HepG2 (cell line): ENCODE measurements around the gene ZFPM1. TPM values are rescaled to one million over a fixed set of nuclear protein-coding genes. Genes with fewer than 3 reads are reported as not detected.

Experiments used
- ATAC-seq: fragments of 200-7000 bp; cut with Tn5 transposase; 3 replicates; pipeline ENCODE4 v1.9.1; 2020; ENCODE audit warnings: mild to moderate bottlenecking, moderate library complexity
- BruUV-seq: library from RNA; stranded (reverse); fragments of 400-500 nt; replicated peaks from 2 replicates; lab custom pipeline; 2021; lab: Mats Ljungman, UMichigan
- CTCF ChIA-PET: fragments of 300-600 bp; formaldehyde crosslinking; extraction: SDS; loops from one replicate; lab custom pipeline; 2021; ENCODE audit warnings: low total read pairs, inconsistent platforms, low intra/inter-chr PET ratio; lab: Yijun Ruan, JAX
- POLR2A ChIA-PET: fragments of 350-600 bp; sonication (Branson Sonifier 250); formaldehyde crosslinking; loops from one replicate; lab custom pipeline; 2020; ENCODE audit warnings: antibody characterized with exemption, inconsistent platforms; lab: Yijun Ruan, JAX
- DNase-seq: peaks from one replicate; pipeline ENCODE4 v3.0.0-alpha.2; 2015; ENCODE audit warnings: low spot score
- FAIRE-seq: peaks from 3 replicates; lab custom pipeline; 2011; peaks lifted over from hg19 to GRCh38; lab: Jason Lieb, UNC
- H2AFZ ChIP-seq: one replicate; pipeline ENCODE4 v1.6.1; 2011; ENCODE audit warnings: low read length, inconsistent platforms
- H3K27ac ChIP-seq: fragments of 300-600 bp; 3 replicates; pipeline ENCODE4 v1.8.0; 2011; ENCODE audit warnings: mixed run types, mild to moderate bottlenecking, mixed read lengths, low read length, inconsistent platforms; ENCODE audit not compliant: insufficient read depth; ENCODE audit errors: extremely low read length
- H3K27me3 ChIP-seq, 2 experiments: fragments of 200-600 bp in 1 of 2; 2 replicates in 1 of 2; 3 replicates in 1 of 2; pipeline versions ENCODE4 v1.6.0 to v1.8.0; 2011; ENCODE audit warnings: low read length in 2 of 2, mild to moderate bottlenecking in 2 of 2, moderate library complexity in 2 of 2, inconsistent platforms in 1 of 2; ENCODE audit not compliant: insufficient read depth in 2 of 2, control insufficient read depth in 1 of 2
- H3K36me3 ChIP-seq, 2 experiments: fragments of 200-600 bp in 1 of 2; replicated peaks in 1 of 2; 2 replicates in 1 of 2; 3 replicates in 1 of 2; pipeline versions ENCODE4 v1.5.1 to v1.8.0; 2011; ENCODE audit warnings: low read length in 2 of 2, inconsistent platforms in 1 of 2; ENCODE audit not compliant: insufficient read depth in 2 of 2, control insufficient read depth in 1 of 2
- H3K4me1 ChIP-seq: 2 replicates; pipeline ENCODE4 v1.5.1; 2012; ENCODE audit warnings: low read length, inconsistent platforms; ENCODE audit not compliant: insufficient read depth
- H3K4me2 ChIP-seq: 2 replicates; pipeline ENCODE4 v1.6.0; 2011; ENCODE audit warnings: low read depth, low read length, inconsistent platforms
- H3K4me3 ChIP-seq, 3 experiments: fragments of 200-600 bp in 1 of 3; sonication (generic), shearing (Covaris generic) in 1 of 3; replicated peaks in 1 of 3; 2 replicates each; pipeline ENCODE4 v1.5.1; 2011 to 2016; ENCODE audit warnings: low read length in 3 of 3, inconsistent platforms in 2 of 3, low read depth in 2 of 3, mild to moderate bottlenecking in 2 of 3, control low read depth in 1 of 3, mixed read lengths in 1 of 3; ENCODE audit not compliant: insufficient read depth in 1 of 3
- H3K79me2 ChIP-seq: one replicate; pipeline ENCODE4 v1.6.1; 2011; ENCODE audit warnings: low read length, inconsistent platforms; ENCODE audit not compliant: insufficient read depth
- H3K9ac ChIP-seq: 2 replicates; pipeline ENCODE4 v1.6.0; 2011; ENCODE audit warnings: mild to moderate bottlenecking, low read depth, low read length, inconsistent platforms; ENCODE audit not compliant: insufficient read depth
- H3K9me3 ChIP-seq: 2 replicates; pipeline ENCODE4 v1.5.1; 2012; ENCODE audit warnings: mild to moderate bottlenecking, low read length
- H4K20me1 ChIP-seq: 2 replicates; pipeline ENCODE4 v1.6.0; 2011; ENCODE audit warnings: inconsistent platforms, mild to moderate bottlenecking, low read length, moderate library complexity; ENCODE audit not compliant: insufficient read depth
- AGO2 ChIP-seq: fragments of 200-400 bp; formaldehyde crosslinking; optimal IDR thresholded peaks from 2 replicates; pipeline ENCODE3; 2017; ENCODE audit warnings: mild to moderate bottlenecking, low read depth, low read length, moderate library complexity
- ARHGAP35 ChIP-seq: sonication (generic); formaldehyde crosslinking; IDR thresholded peaks from 2 replicates; pipeline ENCODE4 v1.9.0; 2022; ENCODE audit warnings: mild to moderate bottlenecking, inconsistent platforms, moderate library complexity, missing genetic modification reagents, borderline replicate concordance
- ETV6 ChIP-seq: sonication (generic); formaldehyde crosslinking; conservative IDR thresholded peaks from 2 replicates; pipeline ENCODE4 v1.4.0; 2020; ENCODE audit warnings: missing genetic modification reagents
- GPN1 ChIP-seq: sonication (generic); formaldehyde crosslinking; IDR thresholded peaks from 2 replicates; pipeline ENCODE4 v1.5.1; 2020; ENCODE audit warnings: missing genetic modification reagents, borderline replicate concordance
- HNRNPLL ChIP-seq: fragments of 200-400 bp; formaldehyde crosslinking; IDR thresholded peaks from 2 replicates; pipeline ENCODE4 v1.6.1; 2017; ENCODE audit warnings: mild to moderate bottlenecking, low read depth, low read length; ENCODE audit not compliant: poor library complexity, severe bottlenecking
- JDP2 ChIP-seq: sonication (generic); formaldehyde crosslinking; IDR thresholded peaks from 2 replicates; pipeline ENCODE4 v1.8.1; 2022; ENCODE audit warnings: missing genetic modification reagents, borderline replicate concordance
- MEIS2 ChIP-seq: sonication (generic); formaldehyde crosslinking; IDR thresholded peaks from 2 replicates; pipeline ENCODE4 v1.9.0; 2021; ENCODE audit warnings: mild to moderate bottlenecking, missing genetic modification reagents
- SP140L ChIP-seq: sonication (generic); formaldehyde crosslinking; IDR thresholded peaks from 2 replicates; pipeline ENCODE4 v1.4.0; 2020; ENCODE audit warnings: missing genetic modification reagents, borderline replicate concordance
- TEAD3 ChIP-seq: optimal IDR thresholded peaks from 2 replicates; pipeline ENCODE3; 2016; ENCODE audit warnings: borderline replicate concordance
- ZKSCAN5 ChIP-seq: sonication (generic); formaldehyde crosslinking; IDR thresholded peaks from 2 replicates; pipeline ENCODE4 v1.5.1; 2020; ENCODE audit warnings: mild to moderate bottlenecking, missing genetic modification reagents
- ZNF10 ChIP-seq: sonication (generic); formaldehyde crosslinking; IDR thresholded peaks from 2 replicates; pipeline ENCODE4 v1.4.0; 2020; ENCODE audit warnings: mild to moderate bottlenecking, low read depth, missing genetic modification reagents, borderline replicate concordance
- ZNF768 ChIP-seq: sonication (generic); formaldehyde crosslinking; IDR thresholded peaks from 2 replicates; pipeline ENCODE4 v1.4.0; 2020; ENCODE audit warnings: missing genetic modification reagents
- WGBS: methylation state at CpG from one replicate; pipeline ENCODE4 v1.1.6; 2017; ENCODE audit warnings: low lambda C conversion rate; 5-methylcytosine and 5-hydroxymethylcytosine counted together
- in situ Hi-C: cut with HindIII; loops from 2 replicates; pipeline ENCODE4 v1.10.0; 2017; ENCODE audit warnings: low pct_unique_long_range_greater_than_20kb; ENCODE audit not compliant: extremely low pct_ligation_motif_present
- intact Hi-C: fragments of 100-400 bp; cut with micrococcal nuclease; formaldehyde crosslinking; loops from one replicate; pipeline ENCODE4 v1.10.0; 2022; ENCODE audit not compliant: unreplicated experiment
- polyA plus RNA-seq, 8 experiments: library from polyadenylated mRNA; depleted of rRNA in 3 of 8; stranded (reverse) in 7 of 8; unstranded in 1 of 8; fragments of >200 nt; fragmentation: Illumina TruSeq in 4 of 8; extraction: Trizol in 4 of 8; gene quantifications; 2 replicates each; pipeline versions ENCODE4 v1.2.1 to v1.2.3, GENCODE V29; 2011 to 2016; ENCODE audit warnings: low read depth in 4 of 8, missing spikeins in 1 of 8, mixed read lengths in 1 of 8; ENCODE audit not compliant: insufficient read depth in 1 of 8
- total RNA-seq, 5 experiments: library from RNA; depleted of rRNA; stranded (reverse); fragments of >200 nt; fragmentation: Illumina TruSeq; extraction: Trizol; gene quantifications; 2 replicates each; pipeline ENCODE4 v1.2.3, GENCODE V29; 2016; ENCODE audit warnings: low read depth in 1 of 5

ZFPM1 gene
- total and polyA plus RNA-seq, 2 of the 13 experiments (the other 11 are each of a cell fraction or from before 2014, with no cell fraction given), result 1.3 to 3.8 TPM

- intact Hi-C loops (loop anchor here (5.0 kb wide), 1 partner anchor 52 kb away; no protein-coding TSS in a partner anchor), in situ Hi-C loops (loop anchor here (10.0 kb wide), 1 partner anchor 55 kb away; the partner anchor contains the start of gene ZFPM1)
- Histone ChIP-seq H3K9ac (peak overlapping the region; percentile 31), H3K27ac (peak overlapping the region; percentile 76), H3K79me2 (no peaks in the 10 kb centered on the region), H3K9me3 (no peaks in the 10 kb centered on the region), H3K4me2 (peak overlapping the region; percentile 55), H3K4me3 (no peak overlapping the region; a peak in 1 of 6 replicates), H2AFZ (no peak overlapping the region), H3K4me1 (peaks cover 56% of the 10 kb centered on the region), H3K36me3 (peaks cover 6 to 8% of the 10 kb centered on the region in 2 experiments; a peak in 3 of 5 replicates), H4K20me1 (no peaks in the 10 kb centered on the region), H3K27me3 (no peaks in the 10 kb centered on the region)
- ChIA-PET POLR2A (interaction anchor here (0.8 to 8.4 kb wide), 8 partner anchors 18 to 1122 kb away, joined by 3 to 370 read pairs (median 6); partner anchors contain the start of genes ZC3H18 and ZFPM1), CTCF (no interaction called here)
- TF ChIP-seq HNRNPLL, result peak; percentile 0
- 0 out of 2 replicates have a peak, but pooled peaks have one; percentile 4 for TF ChIP-seq ZKSCAN5 (CRISPR knock-in tag)
- TF ChIP-seq GPN1, result 0 out of 2 replicates have a peak, but pooled peaks have one; percentile 51
- no peak for TF ChIP-seq MEIS2
- no peak for TF ChIP-seq ZNF10 (CRISPR knock-in tag)
- no peak for TF ChIP-seq TEAD3 (CRISPR knock-in tag)
- TF ChIP-seq ZNF768 (CRISPR knock-in tag), result peak; percentile 91
- TF ChIP-seq ARHGAP35 (CRISPR knock-in tag), result 0 out of 2 replicates have a peak, but pooled peaks have one; percentile 8
- 0 out of 2 replicates have a peak, but pooled peaks have one; percentile 4 for TF ChIP-seq ETV6 (CRISPR knock-in tag)
- peak; percentile 72 for TF ChIP-seq AGO2
- TF ChIP-seq SP140L (CRISPR knock-in tag), result no peak
- no peak for TF ChIP-seq JDP2 (CRISPR knock-in tag)
- ATAC-seq (no peak), FAIRE-seq (no peak), DNase-seq (no peak)
- no TSS peak for BruUV-seq
- 89% methylated on average over 9 of the region's 12 CpGs for WGBS
Measured at GRCh38 chr16:88509749-88510069, 56.6 kb downstream of the ZFPM1 start.
